Bladder microvascular endothelial cell (primary cell): ENCODE data around the gene COL2A1. TPM values are rescaled to one million over a fixed set of nuclear protein-coding genes. Genes with fewer than 3 reads are reported as not detected.

Experiments
- total RNA-seq: library from RNA; depleted of rRNA; stranded (reverse); fragments of >200 nt; gene quantifications from 2 replicates; pipeline ENCODE4 v1.2.3, GENCODE V29; 2014

COL2A1 gene
- under 0.01 TPM in 1 of 2 replicates, not detected in the other for total RNA-seq

DNA sequence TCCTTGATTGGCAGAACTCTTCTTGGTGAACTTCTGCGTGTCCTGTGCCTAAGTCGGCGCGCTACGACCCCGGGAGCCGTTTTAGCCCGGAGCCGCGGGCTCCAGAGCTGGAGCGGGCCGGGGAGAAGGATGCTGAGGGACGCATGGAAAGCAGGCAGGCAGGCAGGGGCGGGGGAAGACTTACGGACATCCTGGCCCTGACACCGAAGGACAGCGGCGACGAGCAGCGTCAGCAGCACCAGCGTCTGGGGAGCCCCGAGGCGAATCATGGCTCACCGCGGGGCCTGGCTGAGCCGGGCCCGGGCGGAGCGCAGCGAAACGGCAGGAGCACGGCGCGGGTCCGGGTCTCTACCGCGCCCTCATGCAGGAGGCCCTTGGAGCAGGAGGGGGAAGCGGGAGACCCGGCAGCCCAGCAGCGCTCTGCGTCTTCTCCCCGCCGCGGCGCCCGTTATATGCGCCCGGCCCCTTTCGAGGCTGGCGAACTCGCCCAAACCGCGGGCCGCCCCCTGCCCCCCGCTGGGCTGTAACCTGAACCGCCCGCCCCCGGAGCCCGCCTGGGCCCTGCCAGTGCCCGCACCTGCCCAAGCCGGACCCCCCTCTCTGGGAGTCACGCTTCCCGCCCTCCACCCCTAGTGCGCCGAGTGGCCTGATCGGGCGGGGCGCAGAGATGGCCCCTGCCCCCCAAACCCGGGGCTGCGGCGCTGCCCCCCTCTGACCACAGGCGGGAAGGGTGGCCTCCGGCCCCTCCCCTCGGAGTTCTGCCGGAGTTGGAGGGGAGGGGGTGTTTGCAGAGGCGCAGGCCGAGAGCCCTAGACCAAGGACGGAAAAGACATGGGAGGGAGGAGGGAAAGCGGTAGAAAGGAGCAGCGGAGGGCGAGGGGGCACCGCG, at the start of gene COL2A1:
Gene COL2A1 (minus strand): TSS at position 424 of the 889 bp plus-strand sequence. CDS start 155 bp downstream, at position 269.

DNA sequence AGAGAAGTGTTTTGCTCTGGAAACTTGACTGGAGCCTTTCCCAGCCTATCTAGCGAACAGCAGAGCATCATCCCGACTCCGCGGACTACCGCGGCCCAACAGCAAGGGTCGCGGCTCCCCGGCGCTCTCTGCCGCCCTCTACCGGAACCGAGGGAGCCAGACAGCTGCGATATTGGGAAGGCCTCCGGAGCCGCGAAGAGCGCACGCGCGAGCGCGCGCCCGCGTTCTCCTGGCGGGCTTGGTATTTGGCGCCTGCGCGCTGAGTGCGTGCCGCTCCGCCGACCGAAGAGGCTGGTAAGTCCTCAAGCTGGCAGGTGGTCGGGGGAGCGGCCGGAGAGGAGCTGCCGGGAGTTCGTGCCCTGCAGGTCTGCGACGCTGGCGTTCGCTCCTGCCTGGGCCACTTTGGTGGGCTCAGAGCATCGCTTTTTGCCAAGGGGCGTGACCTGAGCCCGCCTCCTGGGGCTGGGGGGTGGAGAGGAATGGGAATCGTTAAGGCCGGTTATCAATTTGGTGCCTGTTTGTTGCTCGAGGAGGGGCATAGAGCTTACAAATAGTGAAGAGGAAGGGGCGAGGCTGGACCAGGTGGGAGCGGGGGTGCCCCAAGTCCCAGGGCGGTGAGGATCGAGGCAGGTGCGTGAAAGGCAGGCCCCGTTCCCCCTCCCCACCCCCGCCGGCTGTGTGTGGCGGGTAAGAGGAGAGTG, 40.8 kb downstream of the COL2A1 start, which contains the start of gene TMEM106C:
Gene TMEM106C (plus strand): TSS at position 257 of the 701 bp plus-strand sequence. CDS start 641 bp downstream, outside the sequence.

Other genes starting within 250 kb of the COL2A1 start
- gene RAPGEF3, start 245.6 kb downstream of the COL2A1 start, total RNA-seq = 39.3 and 67.5 TPM in 2 replicates
- 14.9 and 20.4 TPM in 2 replicates for gene SLC48A1, start 231.2 kb downstream of the COL2A1 start, total RNA-seq
- 42.1 and 65.5 TPM in 2 replicates for gene HDAC7, start 184.6 kb downstream of the COL2A1 start, total RNA-seq
- under 0.01 and 0.19 TPM in 2 replicates for gene VDR, start 99.5 kb downstream of the COL2A1 start, total RNA-seq
- gene TMEM106C, start 40.9 kb downstream of the COL2A1 start, total RNA-seq = 49.1 and 71.1 TPM in 2 replicates
- gene SENP1, start 101.6 kb upstream of the COL2A1 start, total RNA-seq = 7.3 and 14.3 TPM in 2 replicates
- 51.6 and 65.0 TPM in 2 replicates for gene PFKM, start 114.9 kb upstream of the COL2A1 start, total RNA-seq
- gene ASB8, start 153.0 kb upstream of the COL2A1 start, total RNA-seq = 12.0 and 16.4 TPM in 2 replicates
- gene CCDC184, start 179.2 kb upstream of the COL2A1 start, total RNA-seq = 0.06 TPM in 1 of 2 replicates, not detected in the other
- gene OR10AD1, start 198.8 kb upstream of the COL2A1 start, total RNA-seq = not detected in 2 replicates